GM12875 (cell line): ENCODE results near the gene DLG1.

ENCODE experiments used
- H3K4me3 ChIP-seq: one replicate; pipeline ENCODE4 v1.5.1; 2011; ENCODE audit warnings: low read depth, low read length, control low read depth
- CTCF ChIP-seq: IDR thresholded peaks from 2 replicates; pipeline ENCODE4 v1.5.1; 2011; ENCODE audit warnings: low read depth, mild to moderate bottlenecking, control low read depth, inconsistent platforms, low read length, moderate library complexity, borderline replicate concordance; ENCODE audit not compliant: insufficient read depth

DLG1 gene

GRCh38 chr3:197003461-197004385, 294.7 kb downstream of the DLG1 start:
- TF ChIP-seq CTCF = no peak

GRCh38 chr3:197002701-197003454, 295.5 kb downstream of the DLG1 start:
- peak; percentile 85 for TF ChIP-seq CTCF
- H3K4me3 ChIP-seq = peak overlapping the region; percentile 62

More at GRCh38 chr3:197003461-197004385, 294.7 kb downstream of the DLG1 start:
- peak overlapping the region; percentile 62 for H3K4me3 ChIP-seq

GRCh38 chr3:197001972-197002700, 296.3 kb downstream of the DLG1 start:
- H3K4me3 ChIP-seq = peak overlapping the region; percentile 62
- no peak for TF ChIP-seq CTCF

GRCh38 chr3:197001106-197001971, 297.1 kb downstream of the DLG1 start:
- H3K4me3 ChIP-seq = no peak overlapping the region
- TF ChIP-seq CTCF = no peak

GRCh38 chr3:197000211-197000610, 298.2 kb downstream of the DLG1 start:
- H3K4me3 ChIP-seq = no peak overlapping the region
- no peak for TF ChIP-seq CTCF
